SK-N-SH treated with all-trans-retinoic acid at 6 μM for 48 hours (cell line): ENCODE data around the gene LMTK2.

ENCODE experiments used
- ATAC-seq: fragments of 200-7000 bp; cut with Tn5 transposase; 3 replicates; pipeline ENCODE4 v1.9.1; 2020; ENCODE audit warnings: mild to moderate bottlenecking, moderate library complexity
- BACH2 ChIP-seq: fragments of 250-450 bp; sonication (Bioruptor Pico); IDR thresholded peaks from 2 replicates; pipeline ENCODE4 v1.9.0; 2021; ENCODE audit warnings: mild to moderate bottlenecking, borderline replicate concordance
- CSDC2 ChIP-seq: fragments of 250-450 bp; sonication (Bioruptor Pico); IDR thresholded peaks from 2 replicates; pipeline ENCODE4 v1.5.0; 2020; ENCODE audit warnings: mild to moderate bottlenecking, moderate library complexity
- CSRNP3 ChIP-seq: fragments of 250-450 bp; sonication (Bioruptor Pico); IDR thresholded peaks from 2 replicates; pipeline ENCODE4 v1.5.1; 2021; ENCODE audit warnings: mild to moderate bottlenecking, moderate library complexity
- ESRRG ChIP-seq: fragments of 250-450 bp; sonication (Bioruptor Pico); IDR thresholded peaks from 2 replicates; pipeline ENCODE4 v1.6.1; 2021; ENCODE audit warnings: mild to moderate bottlenecking
- GLIS3 ChIP-seq: fragments of 250-450 bp; sonication (Bioruptor Pico); IDR thresholded peaks from 2 replicates; pipeline ENCODE4 v1.5.0; 2020; ENCODE audit warnings: mild to moderate bottlenecking, moderate library complexity
- ISL1 ChIP-seq: fragments of 250-450 bp; sonication (Bioruptor Pico); IDR thresholded peaks from 2 replicates; pipeline ENCODE4 v2.1.2; 2022; ENCODE audit warnings: mild to moderate bottlenecking, moderate library complexity
- OSR1 ChIP-seq: fragments of 250-450 bp; sonication (Bioruptor Pico); IDR thresholded peaks from 2 replicates; pipeline ENCODE4 v1.8.0; 2022; ENCODE audit warnings: moderate library complexity, mild to moderate bottlenecking, inconsistent platforms
- PATZ1 ChIP-seq: fragments of 250-450 bp; sonication (Bioruptor Pico); IDR thresholded peaks from 2 replicates; pipeline ENCODE4 v1.8.0; 2020; ENCODE audit warnings: mild to moderate bottlenecking, moderate library complexity, borderline replicate concordance
- PPARA ChIP-seq: fragments of 250-450 bp; sonication (Bioruptor Pico); IDR thresholded peaks from 2 replicates; pipeline ENCODE4 v1.5.0; 2020; ENCODE audit warnings: mild to moderate bottlenecking, borderline replicate concordance
- RARB ChIP-seq: fragments of 250-450 bp; sonication (Bioruptor Pico); IDR thresholded peaks from 2 replicates; pipeline ENCODE4 v1.8.0; 2021; ENCODE audit warnings: mild to moderate bottlenecking, moderate library complexity
- SNAI2 ChIP-seq: fragments of 250-450 bp; sonication (Bioruptor Pico); IDR thresholded peaks from 2 replicates; pipeline ENCODE4 v1.5.0; 2020; ENCODE audit warnings: mild to moderate bottlenecking, moderate library complexity
- TCF4 ChIP-seq: fragments of 250-450 bp; sonication (Bioruptor Pico); IDR thresholded peaks from 2 replicates; pipeline ENCODE4 v1.8.0; 2021; ENCODE audit warnings: mild to moderate bottlenecking, moderate library complexity, borderline replicate concordance
- TOX ChIP-seq: fragments of 250-450 bp; sonication (Bioruptor Pico); IDR thresholded peaks from 2 replicates; pipeline ENCODE4 v1.8.0; 2021; ENCODE audit warnings: mild to moderate bottlenecking, moderate library complexity, borderline replicate concordance
- TSHZ2 ChIP-seq: fragments of 250-450 bp; sonication (Bioruptor Pico); IDR thresholded peaks from 2 replicates; pipeline ENCODE4 v1.5.0; 2020; ENCODE audit warnings: mild to moderate bottlenecking, moderate library complexity
- ZC3H10 ChIP-seq: fragments of 250-450 bp; sonication (Bioruptor Pico); IDR thresholded peaks from 2 replicates; pipeline ENCODE4 v1.5.1; 2021; ENCODE audit warnings: mild to moderate bottlenecking, moderate library complexity
- ZFP3 ChIP-seq: fragments of 250-450 bp; sonication (Bioruptor Pico); IDR thresholded peaks from 2 replicates; pipeline ENCODE4 v1.5.0; 2020; ENCODE audit warnings: mild to moderate bottlenecking, moderate library complexity
- ZNF565 ChIP-seq: fragments of 450-650 bp; formaldehyde crosslinking; conservative IDR thresholded peaks from 2 replicates; pipeline ENCODE4 v1.5.0; 2020; ENCODE audit warnings: low read depth, mild to moderate bottlenecking, moderate library complexity
- ZNF8 ChIP-seq: fragments of 450-650 bp; formaldehyde crosslinking; IDR thresholded peaks from 2 replicates; pipeline ENCODE4 v1.5.0; 2020; ENCODE audit warnings: mild to moderate bottlenecking, moderate library complexity
- TF ChIP-seq, protein P1 (sequence below): fragments of 250-450 bp; sonication (Bioruptor Pico); IDR thresholded peaks from 2 replicates; pipeline ENCODE4 v1.8.0; 2021; ENCODE audit warnings: low read depth, mild to moderate bottlenecking, moderate library complexity, borderline replicate concordance
- TF ChIP-seq, protein P2 (sequence below): fragments of 250-450 bp; sonication (Bioruptor Pico); IDR thresholded peaks from 2 replicates; pipeline ENCODE4 v1.5.1; 2020; ENCODE audit warnings: low read depth, mild to moderate bottlenecking, moderate library complexity

The LMTK2 gene

DNA sequence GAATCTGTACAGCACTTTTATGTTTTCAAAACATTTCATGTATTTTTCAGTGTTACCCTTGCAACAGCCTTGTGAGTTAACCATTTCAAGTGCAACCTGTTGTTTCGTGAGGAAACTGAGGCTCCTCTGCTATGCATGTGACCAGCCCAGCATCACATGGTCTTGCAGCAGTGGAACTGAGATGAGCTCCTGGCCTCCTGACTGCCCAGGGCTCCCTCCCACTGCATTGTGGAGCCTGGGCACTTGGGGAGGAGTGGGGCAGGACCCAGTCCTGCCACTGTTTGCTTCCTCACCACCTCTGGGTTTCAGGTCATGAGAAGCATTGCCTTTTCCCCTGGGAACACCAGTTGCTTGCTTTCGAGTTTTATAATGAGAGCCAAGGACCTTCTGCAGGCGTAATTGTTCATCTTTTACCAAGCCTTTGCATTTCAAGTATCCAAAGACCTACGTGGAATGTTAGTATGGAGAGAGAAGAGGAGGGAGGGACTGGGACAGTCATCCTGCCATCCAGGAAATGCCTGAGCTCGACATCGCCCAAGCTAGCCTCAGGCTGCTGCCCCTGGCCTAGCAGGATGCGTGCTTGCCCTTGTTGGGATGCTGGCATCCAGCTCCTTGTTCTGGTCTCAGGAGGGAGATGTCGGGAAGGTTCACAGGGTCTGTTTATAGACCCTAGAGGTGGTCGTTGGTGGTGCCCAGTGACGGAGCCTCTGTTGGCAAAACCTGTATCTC, 72.3 kb downstream of the LMTK2 start:
- TF ChIP-seq CSRNP3 (no peak), TSHZ2 (CRISPR knock-in tag) (no peak), BACH2 (CRISPR knock-in tag) (no peak), ZC3H10 (CRISPR knock-in tag) (no peak), PPARA (CRISPR knock-in tag) (no peak), GLIS3 (CRISPR knock-in tag) (no peak), CSDC2 (CRISPR knock-in tag) (no peak), ZFP3 (no peak), PATZ1 (CRISPR knock-in tag) (no peak), ISL1 (CRISPR knock-in tag) (no peak), TOX (no peak)
- ATAC-seq, result no peak

DNA sequence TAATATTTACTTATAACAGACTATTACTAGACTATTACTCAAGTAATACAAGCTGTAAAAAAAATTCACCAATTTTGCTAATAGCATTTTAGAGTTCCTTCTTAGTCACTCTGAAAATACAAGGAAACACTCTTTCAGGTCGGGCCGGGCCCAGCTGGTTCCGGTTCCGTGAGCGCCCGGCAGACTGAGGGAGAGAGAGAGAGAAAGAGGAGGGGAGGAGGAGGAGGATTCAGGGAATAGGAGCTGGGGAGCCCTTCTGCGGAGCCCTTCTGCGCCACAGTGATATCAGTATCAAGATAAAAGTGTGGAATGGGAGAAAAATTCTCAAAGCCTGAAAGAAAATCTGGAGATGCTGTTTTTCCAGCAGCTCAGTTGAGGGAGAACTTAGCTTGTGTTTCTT, 74.1 kb downstream of the LMTK2 start:
- ATAC-seq, result no peak
- TF ChIP-seq SNAI2 (CRISPR knock-in tag), result no peak
- TF ChIP-seq ZC3H10 (CRISPR knock-in tag), result no peak
- no peak for TF ChIP-seq ESRRG (CRISPR knock-in tag)
- TF ChIP-seq OSR1 (CRISPR knock-in tag), result no peak
- TF ChIP-seq, protein P1, sequence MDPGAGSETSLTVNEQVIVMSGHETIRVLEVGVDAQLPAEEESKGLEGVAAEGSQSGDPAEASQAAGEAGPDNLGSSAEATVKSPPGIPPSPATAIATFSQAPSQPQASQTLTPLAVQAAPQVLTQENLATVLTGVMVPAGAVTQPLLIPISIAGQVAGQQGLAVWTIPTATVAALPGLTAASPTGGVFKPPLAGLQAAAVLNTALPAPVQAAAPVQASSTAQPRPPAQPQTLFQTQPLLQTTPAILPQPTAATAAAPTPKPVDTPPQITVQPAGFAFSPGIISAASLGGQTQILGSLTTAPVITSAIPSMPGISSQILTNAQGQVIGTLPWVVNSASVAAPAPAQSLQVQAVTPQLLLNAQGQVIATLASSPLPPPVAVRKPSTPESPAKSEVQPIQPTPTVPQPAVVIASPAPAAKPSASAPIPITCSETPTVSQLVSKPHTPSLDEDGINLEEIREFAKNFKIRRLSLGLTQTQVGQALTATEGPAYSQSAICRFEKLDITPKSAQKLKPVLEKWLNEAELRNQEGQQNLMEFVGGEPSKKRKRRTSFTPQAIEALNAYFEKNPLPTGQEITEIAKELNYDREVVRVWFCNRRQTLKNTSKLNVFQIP, result no peak
- no peak for TF ChIP-seq TCF4 (CRISPR knock-in tag)
- TF ChIP-seq ZNF8 (CRISPR knock-in tag), result no peak
- TF ChIP-seq, protein P2, sequence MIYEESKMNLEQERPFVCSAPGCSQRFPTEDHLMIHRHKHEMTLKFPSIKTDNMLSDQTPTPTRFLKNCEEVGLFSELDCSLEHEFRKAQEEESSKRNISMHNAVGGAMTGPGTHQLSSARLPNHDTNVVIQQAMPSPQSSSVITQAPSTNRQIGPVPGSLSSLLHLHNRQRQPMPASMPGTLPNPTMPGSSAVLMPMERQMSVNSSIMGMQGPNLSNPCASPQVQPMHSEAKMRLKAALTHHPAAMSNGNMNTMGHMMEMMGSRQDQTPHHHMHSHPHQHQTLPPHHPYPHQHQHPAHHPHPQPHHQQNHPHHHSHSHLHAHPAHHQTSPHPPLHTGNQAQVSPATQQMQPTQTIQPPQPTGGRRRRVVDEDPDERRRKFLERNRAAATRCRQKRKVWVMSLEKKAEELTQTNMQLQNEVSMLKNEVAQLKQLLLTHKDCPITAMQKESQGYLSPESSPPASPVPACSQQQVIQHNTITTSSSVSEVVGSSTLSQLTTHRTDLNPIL, result no peak
- no peak for TF ChIP-seq PPARA (CRISPR knock-in tag)
- TF ChIP-seq ZNF565 (CRISPR knock-in tag), result no peak
- TF ChIP-seq CSDC2 (CRISPR knock-in tag), result no peak
- no peak for TF ChIP-seq CSRNP3
- TF ChIP-seq GLIS3 (CRISPR knock-in tag), result no peak
- no peak for TF ChIP-seq ZFP3
- no peak for TF ChIP-seq RARB (CRISPR knock-in tag)
